Natural killer cell (primary cell): ENCODE measurements around the gene XAF1. TPM values are rescaled to one million over a fixed set of nuclear protein-coding genes. Genes with fewer than 3 reads are reported as not detected.

Source experiments
- ATAC-seq, 3 donors: fragments of 150-1000 bp in 2 of 3; fragments of 200-7000 bp in 1 of 3; cut with Tn5 transposase; 1 replicate in 1 of 3; 2 replicates in 2 of 3; pipeline ENCODE4 v1.10.0; 2021; ENCODE audit warnings: mild to moderate bottlenecking in 2 of 3, moderate library complexity in 2 of 3
- DNase-seq, 2 donors: peaks; one replicate each; pipeline versions ENCODE4 v3.0.0 to v3.0.0-alpha.2; 2013 to 2021; ENCODE audit warnings: mixed read lengths in 1 of 2
- H3K27ac ChIP-seq: one replicate; pipeline ENCODE4 v1.5.1; 2013; ENCODE audit warnings: mild to moderate bottlenecking, low read length
- H3K27me3 ChIP-seq: one replicate; pipeline ENCODE4 v1.6.1; 2013; ENCODE audit warnings: low read length; ENCODE audit not compliant: control insufficient read depth, insufficient read depth
- H3K36me3 ChIP-seq: one replicate; pipeline ENCODE4 v1.6.1; 2013; ENCODE audit warnings: low read length; ENCODE audit not compliant: control insufficient read depth, insufficient read depth
- H3K4me1 ChIP-seq: one replicate; pipeline ENCODE4 v1.6.1; 2013; ENCODE audit warnings: low read length; ENCODE audit not compliant: control insufficient read depth, insufficient read depth
- H3K4me3 ChIP-seq: one replicate; pipeline ENCODE4 v1.5.1; 2013; ENCODE audit warnings: low read length
- H3K9me3 ChIP-seq: one replicate; pipeline ENCODE4 v1.6.1; 2013; ENCODE audit warnings: low read length; ENCODE audit not compliant: control insufficient read depth, insufficient read depth
- H3K27ac Mint-ChIP-seq, 2 donors: one replicate each; pipeline ENCODE4 v1.8.0; 2022; ENCODE audit warnings: mild to moderate bottlenecking in 2 of 2, mixed read lengths in 2 of 2, moderate library complexity in 1 of 2
- H3K27me3 Mint-ChIP-seq, 2 donors: one replicate each; pipeline ENCODE4 v1.8.0; 2022; ENCODE audit warnings: low read depth in 2 of 2, mixed read lengths in 2 of 2
- H3K36me3 Mint-ChIP-seq: one replicate; pipeline ENCODE4 v1.8.0; 2022; ENCODE audit warnings: mixed read lengths
- H3K4me1 Mint-ChIP-seq, 2 donors: one replicate each; pipeline ENCODE4 v1.8.0; 2022; ENCODE audit warnings: mixed read lengths in 2 of 2
- H3K4me3 Mint-ChIP-seq: one replicate; pipeline ENCODE4 v1.8.0; 2022; ENCODE audit warnings: mild to moderate bottlenecking, moderate library complexity, mixed read lengths
- H3K9me3 Mint-ChIP-seq, 2 donors: one replicate each; pipeline ENCODE4 v1.8.0; 2022; ENCODE audit warnings: mixed read lengths in 2 of 2
- WGBS: methylation state at CpG from one replicate; pipeline ENCODE4 v1.1.7; 2013; ENCODE audit warnings: missing lambda C conversion rate; ENCODE audit not compliant: insufficient coverage; 5-methylcytosine and 5-hydroxymethylcytosine counted together
- intact Hi-C: fragments of 100-400 bp; cut with micrococcal nuclease; formaldehyde crosslinking; loops from one replicate; pipeline ENCODE4 v1.14.2; 2022
- total RNA-seq, 4 donors: library from RNA; stranded (reverse); fragments of 120-200 nt in 1 of 4; gene quantifications; one replicate each; pipeline versions ENCODE4 v1.2.3 to v1.2.4, GENCODE V29; 2013 to 2022
- TF ChIP-seq, protein P1 (sequence below): fragments of 200-600 bp; IDR thresholded peaks from one replicate; pipeline ENCODE4 v1.8.0; 2022; ENCODE audit warnings: antibody characterized with exemption

The XAF1 gene
- total RNA-seq, 3 donors from 2014 or later (not counting 1 experiment from before 2014, with no cell fraction given), result 64.2 to 130 (median 97.4) TPM

- DNase-seq (no peak), ATAC-seq (no peak)
- no peak overlapping the region for H3K4me3 ChIP-seq
- Mint-ChIP-seq H3K27me3 (peaks cover 24 to 38% of the 10 kb centered on the region in 2 donors), H3K9me3 (no peaks in the 10 kb centered on the region), H3K36me3 (no peaks in the 10 kb centered on the region), H3K27ac (no peak overlapping the region), H3K4me3 (no peak overlapping the region), H3K4me1 (peaks cover 0 to 12% of the 10 kb centered on the region in 2 donors)
- WGBS, result 92% methylated on average over 11 of the region's 12 CpGs
- TF ChIP-seq, protein P1, sequence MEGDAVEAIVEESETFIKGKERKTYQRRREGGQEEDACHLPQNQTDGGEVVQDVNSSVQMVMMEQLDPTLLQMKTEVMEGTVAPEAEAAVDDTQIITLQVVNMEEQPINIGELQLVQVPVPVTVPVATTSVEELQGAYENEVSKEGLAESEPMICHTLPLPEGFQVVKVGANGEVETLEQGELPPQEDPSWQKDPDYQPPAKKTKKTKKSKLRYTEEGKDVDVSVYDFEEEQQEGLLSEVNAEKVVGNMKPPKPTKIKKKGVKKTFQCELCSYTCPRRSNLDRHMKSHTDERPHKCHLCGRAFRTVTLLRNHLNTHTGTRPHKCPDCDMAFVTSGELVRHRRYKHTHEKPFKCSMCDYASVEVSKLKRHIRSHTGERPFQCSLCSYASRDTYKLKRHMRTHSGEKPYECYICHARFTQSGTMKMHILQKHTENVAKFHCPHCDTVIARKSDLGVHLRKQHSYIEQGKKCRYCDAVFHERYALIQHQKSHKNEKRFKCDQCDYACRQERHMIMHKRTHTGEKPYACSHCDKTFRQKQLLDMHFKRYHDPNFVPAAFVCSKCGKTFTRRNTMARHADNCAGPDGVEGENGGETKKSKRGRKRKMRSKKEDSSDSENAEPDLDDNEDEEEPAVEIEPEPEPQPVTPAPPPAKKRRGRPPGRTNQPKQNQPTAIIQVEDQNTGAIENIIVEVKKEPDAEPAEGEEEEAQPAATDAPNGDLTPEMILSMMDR, result no peak
- no peaks in the 10 kb centered on the region for H3K36me3 ChIP-seq
- intact Hi-C loops, result no loop called here
- H3K27me3 ChIP-seq, result peaks cover 11% of the 10 kb centered on the region
- peaks cover 14% of the 10 kb centered on the region for H3K4me1 ChIP-seq
- no peaks in the 10 kb centered on the region for H3K9me3 ChIP-seq
- no peak overlapping the region for H3K27ac ChIP-seq
These were observed 47.4 kb upstream of the XAF1 start for GRCh38 chr17:6708357-6708961.

DNA sequence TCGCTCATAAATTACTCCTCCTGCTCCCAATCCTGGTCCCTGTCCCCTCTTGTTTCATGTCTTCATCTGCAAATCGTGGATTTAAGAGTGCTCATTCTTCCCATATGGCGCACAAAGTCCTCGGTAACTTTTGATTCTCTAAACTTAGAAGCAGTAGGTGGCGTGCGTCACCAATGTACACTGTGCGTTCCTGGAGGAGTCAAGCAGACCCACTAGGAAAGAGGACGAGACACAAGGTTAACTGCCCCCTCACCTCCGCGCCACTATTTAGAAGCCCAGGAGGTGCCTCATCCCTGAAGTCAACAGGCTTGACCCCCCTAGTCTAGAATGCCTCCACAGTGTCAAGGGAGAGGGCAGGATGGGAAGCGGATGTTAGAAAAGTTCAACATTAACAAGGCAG is 45.5 kb upstream of the XAF1 start:
- intact Hi-C loops, result no loop called here
- H3K9me3 ChIP-seq, result no peaks in the 10 kb centered on the region
- TF ChIP-seq, protein P1, result no peak
- no peaks in the 10 kb centered on the region for H3K36me3 ChIP-seq
- no peak for ATAC-seq
- no peak overlapping the region for H3K4me3 Mint-ChIP-seq
- WGBS, result 92% methylated on average over 11 of the region's 11 CpGs
- no peaks in the 10 kb centered on the region for H3K36me3 Mint-ChIP-seq
- peaks cover 13% of the 10 kb centered on the region for H3K27me3 ChIP-seq
- H3K27me3 Mint-ChIP-seq, result peaks cover 33 to 48% of the 10 kb centered on the region in 2 donors
- H3K4me1 Mint-ChIP-seq, result peaks cover 0 to 21% of the 10 kb centered on the region in 2 donors
- DNase-seq, result no peak
- H3K4me1 ChIP-seq, result peaks cover 21% of the 10 kb centered on the region
- no peaks in the 10 kb centered on the region for H3K9me3 Mint-ChIP-seq
- H3K27ac Mint-ChIP-seq, result no peak overlapping the region
- no peak overlapping the region for H3K27ac ChIP-seq
- H3K4me3 ChIP-seq, result no peak overlapping the region

GRCh38 chr17:6711081-6711674 is 44.7 kb upstream of the XAF1 start:
- H3K4me3 Mint-ChIP-seq, result no peak overlapping the region
- H3K36me3 ChIP-seq, result no peaks in the 10 kb centered on the region
- TF ChIP-seq, protein P1, result no peak
- ATAC-seq (no peak), DNase-seq (no peak)
- peaks cover 0 to 21% of the 10 kb centered on the region in 2 donors for H3K4me1 Mint-ChIP-seq
- intact Hi-C loops, result no loop called here
- H3K27ac Mint-ChIP-seq, result no peak overlapping the region
- H3K27me3 Mint-ChIP-seq, result peaks cover 41 to 54% of the 10 kb centered on the region in 2 donors
- peaks cover 21% of the 10 kb centered on the region for H3K4me1 ChIP-seq
- no peaks in the 10 kb centered on the region for H3K9me3 Mint-ChIP-seq
- 68% methylated on average over 7 of the region's 7 CpGs for WGBS
- H3K27ac ChIP-seq, result no peak overlapping the region
- H3K9me3 ChIP-seq, result no peaks in the 10 kb centered on the region
- H3K4me3 ChIP-seq, result no peak overlapping the region
- peaks cover 13% of the 10 kb centered on the region for H3K27me3 ChIP-seq
- H3K36me3 Mint-ChIP-seq, result no peaks in the 10 kb centered on the region
